KMS-11 (cell line): ENCODE measurements around the gene TAAR6.
"Not testable (repeated sequence)": the region's sequence is repeated elsewhere in the genome, so short reads cannot be mapped to it uniquely, and the experiment has no call there.

Source experiments
- H2AFZ ChIP-seq: fragments of 200-600 bp; sonication (generic); 2 replicates; pipeline ENCODE4 v1.6.1; 2016; ENCODE audit warnings: antibody characterized with exemption, mixed run types, low read depth
- H3K27ac ChIP-seq: fragments of 200-600 bp; sonication (generic); 2 replicates; pipeline ENCODE4 v1.6.1; 2016; ENCODE audit warnings: mild to moderate bottlenecking, mixed run types
- H3K27me3 ChIP-seq: fragments of 200-600 bp; sonication (generic); 2 replicates; pipeline ENCODE4 v1.6.1; 2017; ENCODE audit warnings: mild to moderate bottlenecking, low read depth, mixed run types, moderate library complexity; ENCODE audit not compliant: insufficient read depth
- H3K36me3 ChIP-seq: fragments of 200-600 bp; sonication (generic); 2 replicates; pipeline ENCODE4 v1.6.1; 2017; ENCODE audit warnings: mild to moderate bottlenecking, mixed run types; ENCODE audit not compliant: insufficient read depth
- H3K4me1 ChIP-seq: fragments of 200-600 bp; sonication (generic); 2 replicates; pipeline ENCODE4 v1.6.1; 2016; ENCODE audit warnings: mild to moderate bottlenecking, low read depth, mixed run types; ENCODE audit not compliant: poor library complexity, severe bottlenecking
- H3K4me2 ChIP-seq: fragments of 200-600 bp; sonication (generic); 2 replicates; pipeline ENCODE4 v1.7.0; 2016; ENCODE audit warnings: mild to moderate bottlenecking, mixed run types
- H3K4me3 ChIP-seq: fragments of 200-600 bp; sonication (generic); IDR thresholded peaks from 2 replicates; pipeline ENCODE4 v1.6.1; 2017; ENCODE audit warnings: low read depth, low read length, mixed read lengths; ENCODE audit not compliant: insufficient read depth
- H3K79me2 ChIP-seq: fragments of 200-600 bp; sonication (generic); 2 replicates; pipeline ENCODE4 v1.6.1; 2016; ENCODE audit warnings: low read depth, mixed run types; ENCODE audit not compliant: insufficient read depth
- H3K9ac ChIP-seq: fragments of 200-600 bp; sonication (generic); 2 replicates; pipeline ENCODE4 v1.6.1; 2016; ENCODE audit warnings: mild to moderate bottlenecking, mixed run types
- H4K20me1 ChIP-seq: fragments of 200-600 bp; sonication (generic); 2 replicates; pipeline ENCODE4 v1.6.1; 2016; ENCODE audit warnings: mild to moderate bottlenecking, mixed run types; ENCODE audit not compliant: insufficient read depth
- CTCF ChIP-seq: fragments of 200-600 bp; sonication (generic); conservative IDR thresholded peaks from 2 replicates; pipeline ENCODE4 v1.6.1; 2017; ENCODE audit warnings: low read depth, mild to moderate bottlenecking, antibody characterized with exemption, low read length, moderate library complexity, mixed read lengths

TAAR6 gene

GRCh38 chr6:132589454-132589853, 19.3 kb downstream of the TAAR6 start, which contains the start of gene TAAR5:
TSS of gene TAAR5 (minus strand) at chr6:132589741. CDS start at chr6:132589686, 55 bp downstream.
- Histone ChIP-seq H3K4me1 (no peaks in the 10 kb centered on the region), H3K27ac (no peak within 1 kb of the TSS), H3K27me3 (no peaks in the 10 kb centered on the region), H3K4me3 (no peak within 1 kb of the TSS), H3K9ac (no peak within 1 kb of the TSS), H3K4me2 (no peak within 1 kb of the TSS), H2AFZ (no peak within 1 kb of the TSS), H3K79me2 (no peaks in the 10 kb centered on the region), H4K20me1 (no peaks in the 10 kb centered on the region), H3K36me3 (no peaks in the 10 kb centered on the region)
- TF ChIP-seq CTCF, result no peak

- Histone ChIP-seq H3K27ac (no peak overlapping the region), H3K36me3 (no peaks in the 10 kb centered on the region), H3K9ac (no peak overlapping the region), H3K4me2 (no peak overlapping the region), H4K20me1 (no peaks in the 10 kb centered on the region), H3K79me2 (no peaks in the 10 kb centered on the region), H2AFZ (no peak overlapping the region), H3K4me3 (no peak overlapping the region), H3K4me1 (no peaks in the 10 kb centered on the region), H3K27me3 (no peaks in the 10 kb centered on the region)
- no peak for TF ChIP-seq CTCF
Measured at GRCh38 chr6:132590362-132590761, 20.2 kb downstream of the TAAR6 start.

- no peaks in the 10 kb centered on the region for H3K79me2 ChIP-seq
- no peak overlapping the region for H3K4me2 ChIP-seq
- H3K36me3 ChIP-seq, result no peaks in the 10 kb centered on the region
- H3K9ac ChIP-seq, result no peak overlapping the region
- no peak overlapping the region for H2AFZ ChIP-seq
- no peaks in the 10 kb centered on the region for H3K27me3 ChIP-seq
- H3K4me1 ChIP-seq, result no peaks in the 10 kb centered on the region
- no peak overlapping the region for H3K27ac ChIP-seq
- no peak for TF ChIP-seq CTCF
- no peak overlapping the region for H3K4me3 ChIP-seq
- H4K20me1 ChIP-seq, result no peaks in the 10 kb centered on the region
Measured at GRCh38 chr6:132592855-132593254, 22.7 kb downstream of the TAAR6 start.

GRCh38 chr6:132596201-132596600, 26.1 kb downstream of the TAAR6 start:
- Histone ChIP-seq H3K4me3 (no peak overlapping the region), H3K4me2 (no peak overlapping the region), H3K4me1 (no peaks in the 10 kb centered on the region), H3K27me3 (no peaks in the 10 kb centered on the region), H2AFZ (no peak overlapping the region), H3K27ac (no peak overlapping the region), H4K20me1 (no peaks in the 10 kb centered on the region), H3K9ac (no peak overlapping the region), H3K79me2 (no peaks in the 10 kb centered on the region), H3K36me3 (no peaks in the 10 kb centered on the region)
- no peak for TF ChIP-seq CTCF

GRCh38 chr6:132598473-132598872, 28.4 kb downstream of the TAAR6 start:
- no peaks in the 10 kb centered on the region for H4K20me1 ChIP-seq
- no peaks in the 10 kb centered on the region for H3K27me3 ChIP-seq
- no peak overlapping the region for H3K27ac ChIP-seq
- no peaks in the 10 kb centered on the region for H3K36me3 ChIP-seq
- no peak overlapping the region for H2AFZ ChIP-seq
- H3K9ac ChIP-seq, result no peak overlapping the region
- 0 out of 2 replicates have a peak, but pooled peaks have one; percentile 35 for TF ChIP-seq CTCF
- no peaks in the 10 kb centered on the region for H3K79me2 ChIP-seq
- H3K4me3 ChIP-seq, result no peak overlapping the region
- no peak overlapping the region for H3K4me2 ChIP-seq
- H3K4me1 ChIP-seq, result no peaks in the 10 kb centered on the region

- not testable (repeated sequence) for H4K20me1 ChIP-seq, H3K79me2 ChIP-seq, H3K4me1 ChIP-seq, H3K27me3 ChIP-seq, H3K27ac ChIP-seq, H3K4me3 ChIP-seq, H2AFZ ChIP-seq, H3K4me2 ChIP-seq, H3K36me3 ChIP-seq, H3K9ac ChIP-seq
Measured at GRCh38 chr6:132600900-132601299, 30.8 kb downstream of the TAAR6 start.
